Liver (tissue), 3 donors: Measurements from ENCODE around the gene SDK2.

Experiments used
- EGR1 ChIP-seq, 2 donors: IDR thresholded peaks; 2 replicates each; pipeline ENCODE4 v1.6.1; 2016 to 2018; ENCODE audit warnings: antibody characterized with exemption in 2 of 2, low read depth in 2 of 2
- FOXA1 ChIP-seq: IDR thresholded peaks from 2 replicates; pipeline ENCODE4 v1.6.1; 2016; ENCODE audit warnings: antibody characterized with exemption
- GABPA ChIP-seq, 2 donors: IDR thresholded peaks in 1 of 2; conservative IDR thresholded peaks in 1 of 2; 2 replicates each; pipeline ENCODE4 v1.6.1; 2016; ENCODE audit warnings: antibody characterized with exemption in 2 of 2, mild to moderate bottlenecking in 1 of 2, moderate library complexity in 1 of 2
- JUND ChIP-seq, 2 donors: IDR thresholded peaks; 2 replicates each; pipeline ENCODE4 v1.6.1; 2016; ENCODE audit warnings: antibody characterized with exemption in 2 of 2
- NR2F2 ChIP-seq: IDR thresholded peaks from 2 replicates; pipeline ENCODE4 v1.6.1; 2016; ENCODE audit warnings: antibody characterized with exemption
- RXRA ChIP-seq, 2 donors: IDR thresholded peaks; 2 replicates each; pipeline ENCODE4 v1.6.1; 2017 to 2018; ENCODE audit warnings: antibody characterized with exemption in 2 of 2, mild to moderate bottlenecking in 1 of 2
- SP1 ChIP-seq: IDR thresholded peaks from 2 replicates; pipeline ENCODE4 v1.6.1; 2018; ENCODE audit warnings: antibody characterized with exemption, mild to moderate bottlenecking
- TAF1 ChIP-seq: conservative IDR thresholded peaks from 2 replicates; pipeline ENCODE4 v1.6.1; 2016; ENCODE audit warnings: antibody characterized with exemption, mild to moderate bottlenecking
- YY1 ChIP-seq: IDR thresholded peaks from 2 replicates; pipeline ENCODE4 v1.6.1; 2016; ENCODE audit warnings: antibody characterized with exemption, mild to moderate bottlenecking
- TF ChIP-seq, protein P1 (sequence below): fragments of 150-350 bp; IDR thresholded peaks from 2 replicates; pipeline ENCODE4 v1.5.1; 2017; ENCODE audit warnings: improper control_type of control experiment, low read depth, low read length; ENCODE audit not compliant: missing input control
- TF ChIP-seq, protein P2 (sequence below): IDR thresholded peaks from 2 replicates; pipeline ENCODE4 v1.6.1; 2016; ENCODE audit warnings: antibody characterized with exemption, mild to moderate bottlenecking
- TF ChIP-seq, protein P3 (sequence below): IDR thresholded peaks from 2 replicates; pipeline ENCODE4 v1.6.1; 2016; ENCODE audit warnings: antibody characterized with exemption
- TF ChIP-seq, protein P4 (sequence below): IDR thresholded peaks from 2 replicates; pipeline ENCODE4 v1.6.1; 2016; ENCODE audit warnings: antibody characterized with exemption
- TF ChIP-seq, protein P5 (sequence below): IDR thresholded peaks from 2 replicates; pipeline ENCODE4 v1.6.1; 2016; ENCODE audit warnings: antibody characterized with exemption
- donor health status: healthy.
- donor health status: healthy.

DNA sequence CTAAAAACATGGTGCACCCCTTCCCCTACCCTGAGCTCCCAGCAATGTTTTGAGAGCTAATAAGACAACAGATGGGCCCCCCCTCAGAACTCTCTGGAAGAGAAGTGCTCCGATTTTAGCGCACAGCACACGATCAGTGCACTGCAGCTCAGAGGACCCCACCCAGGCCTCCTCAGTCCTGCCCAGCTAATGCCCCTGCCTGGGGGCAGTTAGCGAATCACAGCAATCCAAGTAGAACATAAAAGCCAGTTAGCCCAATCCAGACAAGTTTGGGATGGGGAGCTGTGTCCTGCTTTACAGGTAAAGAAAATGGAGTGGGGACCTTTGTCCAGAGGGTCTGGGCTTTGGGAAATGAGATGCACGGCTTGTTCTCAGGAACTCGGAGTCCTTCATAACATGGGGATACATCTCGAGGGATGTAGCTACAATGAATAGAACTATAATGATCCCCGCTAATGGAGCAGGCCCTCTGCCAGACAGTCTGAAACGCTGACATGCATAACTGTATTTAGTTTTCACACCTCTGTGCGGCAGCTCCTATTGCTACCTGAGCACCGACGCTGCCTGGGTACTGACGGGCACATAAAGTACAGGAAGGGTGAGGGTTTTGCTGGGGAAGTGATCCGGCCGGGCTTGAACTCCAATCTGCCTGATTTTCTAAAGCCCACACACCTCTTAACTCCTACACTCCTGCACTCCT lies 302.7 kb downstream of the SDK2 start:
- TF ChIP-seq, protein P1, sequence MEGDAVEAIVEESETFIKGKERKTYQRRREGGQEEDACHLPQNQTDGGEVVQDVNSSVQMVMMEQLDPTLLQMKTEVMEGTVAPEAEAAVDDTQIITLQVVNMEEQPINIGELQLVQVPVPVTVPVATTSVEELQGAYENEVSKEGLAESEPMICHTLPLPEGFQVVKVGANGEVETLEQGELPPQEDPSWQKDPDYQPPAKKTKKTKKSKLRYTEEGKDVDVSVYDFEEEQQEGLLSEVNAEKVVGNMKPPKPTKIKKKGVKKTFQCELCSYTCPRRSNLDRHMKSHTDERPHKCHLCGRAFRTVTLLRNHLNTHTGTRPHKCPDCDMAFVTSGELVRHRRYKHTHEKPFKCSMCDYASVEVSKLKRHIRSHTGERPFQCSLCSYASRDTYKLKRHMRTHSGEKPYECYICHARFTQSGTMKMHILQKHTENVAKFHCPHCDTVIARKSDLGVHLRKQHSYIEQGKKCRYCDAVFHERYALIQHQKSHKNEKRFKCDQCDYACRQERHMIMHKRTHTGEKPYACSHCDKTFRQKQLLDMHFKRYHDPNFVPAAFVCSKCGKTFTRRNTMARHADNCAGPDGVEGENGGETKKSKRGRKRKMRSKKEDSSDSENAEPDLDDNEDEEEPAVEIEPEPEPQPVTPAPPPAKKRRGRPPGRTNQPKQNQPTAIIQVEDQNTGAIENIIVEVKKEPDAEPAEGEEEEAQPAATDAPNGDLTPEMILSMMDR, result no peak
- TF ChIP-seq, protein P2, sequence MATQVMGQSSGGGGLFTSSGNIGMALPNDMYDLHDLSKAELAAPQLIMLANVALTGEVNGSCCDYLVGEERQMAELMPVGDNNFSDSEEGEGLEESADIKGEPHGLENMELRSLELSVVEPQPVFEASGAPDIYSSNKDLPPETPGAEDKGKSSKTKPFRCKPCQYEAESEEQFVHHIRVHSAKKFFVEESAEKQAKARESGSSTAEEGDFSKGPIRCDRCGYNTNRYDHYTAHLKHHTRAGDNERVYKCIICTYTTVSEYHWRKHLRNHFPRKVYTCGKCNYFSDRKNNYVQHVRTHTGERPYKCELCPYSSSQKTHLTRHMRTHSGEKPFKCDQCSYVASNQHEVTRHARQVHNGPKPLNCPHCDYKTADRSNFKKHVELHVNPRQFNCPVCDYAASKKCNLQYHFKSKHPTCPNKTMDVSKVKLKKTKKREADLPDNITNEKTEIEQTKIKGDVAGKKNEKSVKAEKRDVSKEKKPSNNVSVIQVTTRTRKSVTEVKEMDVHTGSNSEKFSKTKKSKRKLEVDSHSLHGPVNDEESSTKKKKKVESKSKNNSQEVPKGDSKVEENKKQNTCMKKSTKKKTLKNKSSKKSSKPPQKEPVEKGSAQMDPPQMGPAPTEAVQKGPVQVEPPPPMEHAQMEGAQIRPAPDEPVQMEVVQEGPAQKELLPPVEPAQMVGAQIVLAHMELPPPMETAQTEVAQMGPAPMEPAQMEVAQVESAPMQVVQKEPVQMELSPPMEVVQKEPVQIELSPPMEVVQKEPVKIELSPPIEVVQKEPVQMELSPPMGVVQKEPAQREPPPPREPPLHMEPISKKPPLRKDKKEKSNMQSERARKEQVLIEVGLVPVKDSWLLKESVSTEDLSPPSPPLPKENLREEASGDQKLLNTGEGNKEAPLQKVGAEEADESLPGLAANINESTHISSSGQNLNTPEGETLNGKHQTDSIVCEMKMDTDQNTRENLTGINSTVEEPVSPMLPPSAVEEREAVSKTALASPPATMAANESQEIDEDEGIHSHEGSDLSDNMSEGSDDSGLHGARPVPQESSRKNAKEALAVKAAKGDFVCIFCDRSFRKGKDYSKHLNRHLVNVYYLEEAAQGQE, result no peak
- TF ChIP-seq GABPA (IDR thresholded peaks at IDR 0.05 in 1 of 2, conservative IDR thresholded peaks at IDR 0.05 in 1 of 2), result no peak
- TF ChIP-seq TAF1, result no peak
- TF ChIP-seq, protein P3, sequence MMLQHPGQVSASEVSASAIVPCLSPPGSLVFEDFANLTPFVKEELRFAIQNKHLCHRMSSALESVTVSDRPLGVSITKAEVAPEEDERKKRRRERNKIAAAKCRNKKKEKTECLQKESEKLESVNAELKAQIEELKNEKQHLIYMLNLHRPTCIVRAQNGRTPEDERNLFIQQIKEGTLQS, result no peak
- no peak for TF ChIP-seq SP1
- TF ChIP-seq, protein P4, sequence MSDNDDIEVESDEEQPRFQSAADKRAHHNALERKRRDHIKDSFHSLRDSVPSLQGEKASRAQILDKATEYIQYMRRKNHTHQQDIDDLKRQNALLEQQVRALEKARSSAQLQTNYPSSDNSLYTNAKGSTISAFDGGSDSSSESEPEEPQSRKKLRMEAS, result no peak
- TF ChIP-seq RXRA (IDR thresholded peaks at IDR 0.05), result no peak
- no peak for TF ChIP-seq NR2F2
- no peak for TF ChIP-seq YY1
- TF ChIP-seq, protein P5, sequence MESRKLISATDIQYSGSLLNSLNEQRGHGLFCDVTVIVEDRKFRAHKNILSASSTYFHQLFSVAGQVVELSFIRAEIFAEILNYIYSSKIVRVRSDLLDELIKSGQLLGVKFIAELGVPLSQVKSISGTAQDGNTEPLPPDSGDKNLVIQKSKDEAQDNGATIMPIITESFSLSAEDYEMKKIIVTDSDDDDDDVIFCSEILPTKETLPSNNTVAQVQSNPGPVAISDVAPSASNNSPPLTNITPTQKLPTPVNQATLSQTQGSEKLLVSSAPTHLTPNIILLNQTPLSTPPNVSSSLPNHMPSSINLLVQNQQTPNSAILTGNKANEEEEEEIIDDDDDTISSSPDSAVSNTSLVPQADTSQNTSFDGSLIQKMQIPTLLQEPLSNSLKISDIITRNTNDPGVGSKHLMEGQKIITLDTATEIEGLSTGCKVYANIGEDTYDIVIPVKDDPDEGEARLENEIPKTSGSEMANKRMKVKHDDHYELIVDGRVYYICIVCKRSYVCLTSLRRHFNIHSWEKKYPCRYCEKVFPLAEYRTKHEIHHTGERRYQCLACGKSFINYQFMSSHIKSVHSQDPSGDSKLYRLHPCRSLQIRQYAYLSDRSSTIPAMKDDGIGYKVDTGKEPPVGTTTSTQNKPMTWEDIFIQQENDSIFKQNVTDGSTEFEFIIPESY, result no peak
- TF ChIP-seq JUND (IDR thresholded peaks at IDR 0.05), result no peak
- no peak for TF ChIP-seq EGR1 (IDR thresholded peaks at IDR 0.05; ENCODE audit: low read depth in 2 of 2)
- no peak for TF ChIP-seq FOXA1
